Stimulated activated CD8-positive, alpha-beta memory T cell treated with anti-CD3 and anti-CD28 coated beads, Interleukin-4, amount 100 ng/mL, for 24 hours (primary cell): ENCODE results near the gene NTN5.
"Not testable (repeated sequence)": the region's sequence is repeated elsewhere in the genome, so short reads cannot be mapped to it uniquely, and the experiment has no call there.

Experiments used
- DNase-seq: peaks from one replicate; pipeline ENCODE4 v3.0.0-alpha.2; 2020; ENCODE audit warnings: low read depth

The NTN5 gene

DNA sequence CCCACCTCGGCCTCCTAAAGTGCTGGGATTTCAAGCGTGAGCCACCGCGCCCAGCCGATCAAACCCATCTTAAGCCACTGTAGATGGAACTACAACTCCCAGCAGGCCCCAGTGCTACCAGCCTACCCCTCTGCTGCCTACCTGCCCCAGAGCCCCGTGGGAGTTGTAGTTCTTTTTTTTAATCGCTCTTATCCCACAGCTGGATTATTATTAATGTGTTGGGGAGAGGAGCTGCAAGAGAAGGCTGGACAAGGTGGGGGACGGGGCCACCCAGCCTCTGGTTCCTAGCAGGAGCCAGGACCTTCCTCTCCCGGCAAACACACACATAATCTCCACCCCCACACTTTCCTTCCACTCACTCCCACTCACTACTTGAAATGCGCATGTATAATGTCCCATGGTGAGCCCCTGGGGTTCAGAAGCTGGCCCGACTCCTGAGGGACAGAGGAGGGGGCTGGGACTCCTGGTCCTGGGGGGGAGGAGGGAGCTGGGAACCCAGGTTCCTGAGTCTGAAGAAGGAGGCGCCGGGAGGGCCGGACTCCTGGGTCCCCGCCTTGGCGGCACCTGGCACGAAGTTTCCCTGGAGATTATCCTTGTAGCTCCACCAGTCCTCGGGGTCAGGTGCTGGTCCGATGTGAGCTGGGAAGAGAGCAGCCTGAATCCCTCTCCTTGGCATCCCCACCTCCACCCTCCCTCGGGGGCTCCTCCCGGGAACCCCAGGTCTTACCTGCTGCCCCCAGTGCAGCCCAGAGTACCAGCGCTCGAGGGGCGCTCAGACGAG is 27.8 kb downstream of the NTN5 start:
- peak; percentile 58 for DNase-seq

DNA sequence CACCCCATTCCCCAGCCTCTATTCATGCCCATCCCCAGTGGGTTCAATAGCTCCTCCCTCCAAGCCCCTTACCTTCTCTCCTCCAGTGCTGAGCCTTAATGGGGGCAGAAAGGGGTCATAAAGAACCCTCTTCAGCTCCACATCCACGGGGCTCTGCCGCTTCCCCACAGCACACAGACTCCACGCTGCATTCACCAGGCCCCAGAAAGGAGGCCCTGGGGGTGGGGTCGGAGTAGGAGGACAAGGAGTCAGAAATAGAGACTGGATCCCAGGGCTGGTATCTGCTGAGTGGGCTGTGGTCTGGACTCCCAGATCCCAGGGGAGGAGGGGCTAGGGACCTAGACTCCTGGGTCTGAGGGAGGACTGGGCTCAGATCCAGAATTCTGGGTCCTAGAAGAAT is 28.5 kb downstream of the NTN5 start:
- no peak for DNase-seq

- DNase-seq: no peak
These were observed 30.0 kb downstream of the NTN5 start for GRCh38 chr19:48642862-48643261.

DNA sequence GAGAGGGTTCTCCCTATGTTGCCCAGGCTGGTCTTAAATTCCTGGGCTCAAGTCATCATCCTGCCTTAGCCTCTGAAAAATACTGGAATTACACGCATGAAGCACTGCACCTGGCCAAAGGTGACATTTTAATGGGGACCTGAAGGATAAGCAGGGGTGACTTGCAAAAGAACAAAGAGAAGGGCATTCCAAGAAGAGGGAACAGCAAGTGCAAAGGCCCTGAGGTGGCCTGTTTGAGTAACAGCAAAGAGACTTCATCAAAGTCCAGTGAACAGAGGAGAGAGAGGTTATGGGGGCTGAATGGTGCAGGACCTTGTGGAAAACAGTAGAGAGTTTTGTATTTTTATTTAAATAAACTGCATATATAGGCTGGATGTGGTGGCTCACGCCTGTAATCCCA is 31.0 kb downstream of the NTN5 start:
- no peak for DNase-seq

DNA sequence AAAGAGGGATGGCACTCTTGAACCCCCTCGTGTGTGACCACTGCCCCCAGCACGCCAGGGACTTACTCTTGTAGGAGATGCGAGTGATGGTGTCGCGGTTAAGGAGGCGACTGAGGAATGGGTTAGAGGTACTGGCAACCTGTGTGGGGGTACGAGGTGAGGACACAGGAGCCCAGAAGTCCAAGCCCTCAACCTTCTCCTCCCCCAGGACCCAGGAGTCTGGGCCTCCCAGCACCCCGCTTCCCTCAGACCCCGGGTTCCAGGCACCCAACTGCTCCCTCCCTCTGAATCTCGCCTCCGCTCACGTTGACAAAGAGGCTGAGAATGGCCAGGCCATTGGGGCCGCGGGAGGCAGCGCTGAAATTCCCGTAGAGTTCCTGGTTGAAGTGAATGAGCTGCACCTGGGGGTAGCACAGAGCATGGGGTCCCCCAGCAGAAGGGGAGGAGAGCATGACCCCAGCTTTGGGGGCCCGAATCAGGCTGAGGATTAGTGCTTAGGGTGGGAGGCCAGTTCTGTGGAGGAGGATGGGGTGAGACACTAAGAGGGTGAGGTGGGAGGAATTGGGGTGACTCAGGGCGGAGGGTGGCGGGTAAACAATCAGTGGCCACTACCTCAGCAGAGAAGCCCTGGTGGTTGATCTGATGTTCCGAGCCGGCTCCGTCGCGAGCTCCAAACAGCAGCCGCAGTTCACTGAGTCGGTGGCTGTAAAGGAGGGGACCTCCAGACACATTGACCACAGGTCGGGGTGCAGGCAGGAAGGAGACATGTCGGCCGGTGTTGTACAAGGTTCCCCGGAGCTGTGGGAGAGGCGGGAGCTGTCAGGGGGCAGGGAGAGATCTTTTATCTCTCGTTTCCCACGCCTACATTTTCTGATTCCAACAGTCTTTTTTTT is 33.1 kb downstream of the NTN5 start:
- no peak for DNase-seq

- DNase-seq: no peak
These were observed 33.9 kb downstream of the NTN5 start for GRCh38 chr19:48638831-48639381.

- DNase-seq: peak; percentile 63
These were observed 34.6 kb downstream of the NTN5 start for GRCh38 chr19:48637948-48638830.

- peak; percentile 99 for DNase-seq
These were observed 35.3 kb downstream of the NTN5 start for GRCh38 chr19:48637449-48637947.

DNA sequence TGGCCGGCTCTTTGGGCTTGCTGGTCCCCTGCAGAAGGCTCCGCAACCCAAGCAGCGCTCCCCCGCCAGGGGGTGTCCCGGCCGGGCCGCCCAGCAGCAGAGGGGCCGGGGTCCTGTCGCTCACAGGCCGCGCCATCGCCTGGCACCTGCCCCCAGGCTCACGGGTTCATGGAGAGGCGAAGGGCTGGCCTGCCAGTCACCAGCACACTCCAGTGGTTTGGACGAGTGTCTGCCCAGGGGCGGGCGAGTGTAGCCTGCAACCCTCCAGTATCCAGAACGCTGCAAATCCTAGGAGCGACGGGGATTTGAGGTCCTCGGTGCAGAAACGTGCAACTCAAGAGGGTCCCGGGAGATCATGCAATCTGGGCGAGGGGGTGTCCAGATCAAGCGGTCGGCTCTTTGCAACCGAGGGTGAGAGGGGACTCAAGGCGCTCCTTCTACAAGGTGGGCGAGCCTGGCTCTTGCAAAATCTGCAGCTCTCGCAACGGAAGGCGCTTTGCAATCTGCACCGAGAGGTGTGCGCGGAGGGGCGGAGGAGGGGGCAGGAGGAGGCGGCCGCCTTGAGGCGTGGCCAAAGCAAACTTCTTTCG is 35.9 kb downstream of the NTN5 start, which contains the start of gene DBP:
TSS of gene DBP (minus strand) at position 521 of the 590 bp plus-strand sequence. CDS start at position 136, 385 bp downstream.
- DNase-seq: no peak

GRCh38 chr19:48635966-48636858 is 36.6 kb downstream of the NTN5 start:
- no peak for DNase-seq

GRCh38 chr19:48635263-48635965 is 37.4 kb downstream of the NTN5 start:
- peak; percentile 59 for DNase-seq

GRCh38 chr19:48634424-48635262 is 38.2 kb downstream of the NTN5 start:
- DNase-seq: peak; percentile 91

DNA sequence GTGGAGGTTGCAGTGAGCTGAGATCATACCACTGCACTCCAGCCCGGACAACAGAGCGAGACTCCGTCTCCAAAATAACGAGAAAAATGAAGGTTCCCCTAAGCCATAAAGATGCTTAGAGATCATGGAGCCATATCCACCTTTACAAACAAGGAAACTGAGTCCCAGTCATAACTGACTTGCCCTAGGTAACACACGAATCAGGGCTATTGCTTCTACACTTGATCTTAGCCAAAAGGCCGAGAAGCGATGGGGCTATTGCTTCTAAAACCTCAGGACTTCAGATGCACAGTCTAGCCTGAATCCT is 38.8 kb downstream of the NTN5 start:
- DNase-seq: no peak

- DNase-seq: no peak
These were observed 39.4 kb downstream of the NTN5 start for GRCh38 chr19:48633148-48634035.

- no peak for DNase-seq
These were observed 40.1 kb downstream of the NTN5 start for GRCh38 chr19:48632692-48633147.

- not testable (repeated sequence) for DNase-seq
These were observed 40.5 kb downstream of the NTN5 start for GRCh38 chr19:48632286-48632685.

- DNase-seq: no peak
These were observed 41.6 kb downstream of the NTN5 start for GRCh38 chr19:48631225-48631624.
